Smooth muscle cell (in vitro differentiated cells): ENCODE results near the gene LIPH. TPM values are rescaled to one million over a fixed set of nuclear protein-coding genes. Genes with fewer than 3 reads are reported as not detected.
"Not testable (repeated sequence)": the region's sequence is repeated elsewhere in the genome, so short reads cannot be mapped to it uniquely, and the experiment has no call there.

ENCODE experiments used
- DNase-seq: peaks from one replicate; lab custom pipeline; 2025; ENCODE audit not compliant: unreplicated experiment; lab: John Stamatoyannopoulos, UW
- H2AFZ ChIP-seq: fragments of 200-600 bp; sonication (generic); 2 replicates; pipeline ENCODE4 v1.6.0; 2016; ENCODE audit warnings: antibody characterized with exemption, low read depth, mild to moderate bottlenecking
- H3F3A ChIP-seq: fragments of 200-600 bp; sonication (generic); 2 replicates; pipeline ENCODE4 v1.6.0; 2017; ENCODE audit warnings: antibody characterized with exemption, low read depth
- H3K27ac ChIP-seq: fragments of 200-600 bp; sonication (generic); 2 replicates; pipeline ENCODE4 v1.5.1; 2016; ENCODE audit warnings: low read depth, mild to moderate bottlenecking
- H3K27me3 ChIP-seq: fragments of 200-600 bp; sonication (generic); 2 replicates; pipeline ENCODE4 v1.6.1; 2016; ENCODE audit warnings: low read depth, mild to moderate bottlenecking
- H3K36me3 ChIP-seq: fragments of 200-600 bp; sonication (generic); 2 replicates; pipeline ENCODE4 v1.5.1; 2016; ENCODE audit warnings: low read depth
- H3K4me1 ChIP-seq: fragments of 200-600 bp; sonication (generic); 2 replicates; pipeline ENCODE4 v1.5.1; 2016; ENCODE audit warnings: low read depth
- H3K4me2 ChIP-seq: fragments of 200-600 bp; sonication (generic); 2 replicates; pipeline ENCODE4 v1.6.0; 2016; ENCODE audit warnings: mild to moderate bottlenecking
- H3K4me3 ChIP-seq: fragments of 200-600 bp; sonication (generic); 2 replicates; pipeline ENCODE4 v1.5.1; 2016; ENCODE audit warnings: mild to moderate bottlenecking
- H3K79me2 ChIP-seq: fragments of 200-600 bp; sonication (generic); 2 replicates; pipeline ENCODE4 v1.6.0; 2016; ENCODE audit warnings: low read depth, mild to moderate bottlenecking
- H3K9ac ChIP-seq: fragments of 200-600 bp; sonication (generic); 2 replicates; pipeline ENCODE4 v1.6.0; 2016; ENCODE audit warnings: low read depth
- H3K9me3 ChIP-seq: fragments of 200-600 bp; sonication (generic); replicated peaks from 2 replicates; pipeline ENCODE4 v1.5.1; 2016; ENCODE audit warnings: low read depth
- H4K20me1 ChIP-seq: fragments of 200-600 bp; sonication (generic); 2 replicates; pipeline ENCODE4 v1.6.0; 2016; ENCODE audit warnings: low read depth
- WGBS: methylation state at CpG from one replicate; pipeline ENCODE4 v1.1.7; 2016; ENCODE audit warnings: low lambda C conversion rate; 5-methylcytosine and 5-hydroxymethylcytosine counted together
- polyA plus RNA-seq: library from polyadenylated mRNA; unstranded; fragments of >200 nt; fragmentation: Nextera tagmentation; extraction: Ambion mirVana; gene quantifications from 2 replicates; pipeline ENCODE4 v1.2.1, GENCODE V29; 2016
- total RNA-seq: library from RNA; depleted of rRNA; stranded (reverse); fragments of >200 nt; gene quantifications from 2 replicates; pipeline ENCODE4 v1.2.3, GENCODE V29; 2014
- TF ChIP-seq, protein P1 (sequence below): fragments of 200-600 bp; sonication (generic); IDR thresholded peaks from 2 replicates; pipeline ENCODE4 v1.5.1; 2017; ENCODE audit warnings: borderline replicate concordance, mild to moderate bottlenecking, antibody characterized with exemption; ENCODE audit not compliant: insufficient read depth, poor library complexity, severe bottlenecking

The LIPH gene
- total and polyA plus RNA-seq, 2 experiments from 2014 or later, result 0.03 to 0.04 TPM

GRCh38 chr3:185559706-185560090 lies 7.3 kb upstream of the LIPH start:
- Histone ChIP-seq H3F3A (no peaks in the 10 kb centered on the region), H3K27me3 (no peaks in the 10 kb centered on the region), H3K4me1 (no peaks in the 10 kb centered on the region), H3K9ac (no peak overlapping the region), H3K4me3 (no peak overlapping the region), H3K36me3 (no peaks in the 10 kb centered on the region), H2AFZ (no peak overlapping the region), H3K27ac (no peak overlapping the region), H4K20me1 (no peaks in the 10 kb centered on the region), H3K9me3 (no peaks in the 10 kb centered on the region), H3K4me2 (no peak overlapping the region), H3K79me2 (no peaks in the 10 kb centered on the region)
- TF ChIP-seq, protein P1, sequence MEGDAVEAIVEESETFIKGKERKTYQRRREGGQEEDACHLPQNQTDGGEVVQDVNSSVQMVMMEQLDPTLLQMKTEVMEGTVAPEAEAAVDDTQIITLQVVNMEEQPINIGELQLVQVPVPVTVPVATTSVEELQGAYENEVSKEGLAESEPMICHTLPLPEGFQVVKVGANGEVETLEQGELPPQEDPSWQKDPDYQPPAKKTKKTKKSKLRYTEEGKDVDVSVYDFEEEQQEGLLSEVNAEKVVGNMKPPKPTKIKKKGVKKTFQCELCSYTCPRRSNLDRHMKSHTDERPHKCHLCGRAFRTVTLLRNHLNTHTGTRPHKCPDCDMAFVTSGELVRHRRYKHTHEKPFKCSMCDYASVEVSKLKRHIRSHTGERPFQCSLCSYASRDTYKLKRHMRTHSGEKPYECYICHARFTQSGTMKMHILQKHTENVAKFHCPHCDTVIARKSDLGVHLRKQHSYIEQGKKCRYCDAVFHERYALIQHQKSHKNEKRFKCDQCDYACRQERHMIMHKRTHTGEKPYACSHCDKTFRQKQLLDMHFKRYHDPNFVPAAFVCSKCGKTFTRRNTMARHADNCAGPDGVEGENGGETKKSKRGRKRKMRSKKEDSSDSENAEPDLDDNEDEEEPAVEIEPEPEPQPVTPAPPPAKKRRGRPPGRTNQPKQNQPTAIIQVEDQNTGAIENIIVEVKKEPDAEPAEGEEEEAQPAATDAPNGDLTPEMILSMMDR, result no peak
- WGBS, result 84% methylated on average over 12 of the region's 12 CpGs
- no peak for DNase-seq

DNA sequence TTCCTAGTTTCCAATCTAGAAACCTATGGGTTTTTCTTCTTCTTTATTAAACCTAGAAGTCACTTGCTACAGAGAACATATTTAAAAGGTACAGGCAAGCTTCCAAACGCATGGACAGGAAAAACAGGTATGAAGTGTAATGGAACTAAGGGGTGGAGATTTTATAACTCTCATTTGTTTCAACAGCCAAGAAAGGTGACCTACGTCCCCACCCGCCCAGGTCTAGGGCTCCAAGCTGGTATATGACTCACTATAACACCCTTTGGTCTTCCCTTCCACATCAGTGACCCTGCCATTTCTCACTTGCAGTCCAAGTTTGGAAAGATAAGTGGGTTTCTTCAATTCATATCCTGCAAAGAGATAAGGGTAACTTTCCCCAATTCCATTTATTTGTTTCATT lies 6.0 kb upstream of the LIPH start:
- TF ChIP-seq, protein P1, result no peak
- Histone ChIP-seq H3K36me3 (no peaks in the 10 kb centered on the region), H3K4me1 (no peaks in the 10 kb centered on the region), H3K27ac (peak overlapping the region; percentile 86), H3K79me2 (no peaks in the 10 kb centered on the region), H3K27me3 (no peaks in the 10 kb centered on the region), H2AFZ (no peak overlapping the region), H3K9me3 (no peaks in the 10 kb centered on the region), H3K4me2 (peak overlapping the region; percentile 38), H3K9ac (peak overlapping the region; percentile 33), H4K20me1 (no peaks in the 10 kb centered on the region), H3F3A (no peaks in the 10 kb centered on the region), H3K4me3 (peak overlapping the region; percentile 23)
- 74% methylated on average over 3 of the region's 3 CpGs for WGBS
- no peak for DNase-seq

- not testable (repeated sequence) for H3K4me1 ChIP-seq, H3K36me3 ChIP-seq, DNase-seq, H3K9ac ChIP-seq, H3K4me3 ChIP-seq, H3K4me2 ChIP-seq, H3K79me2 ChIP-seq, H4K20me1 ChIP-seq, H3K27me3 ChIP-seq, H3K9me3 ChIP-seq, H2AFZ ChIP-seq, H3F3A ChIP-seq, H3K27ac ChIP-seq
- WGBS, result 89% methylated on average over 6 of the region's 6 CpGs
Measured at GRCh38 chr3:185556640-185557039, 4.3 kb upstream of the LIPH start.

GRCh38 chr3:185555860-185556347 lies 3.5 kb upstream of the LIPH start:
- Histone ChIP-seq H3F3A (no peaks in the 10 kb centered on the region), H3K27ac (no peak overlapping the region), H3K27me3 (no peaks in the 10 kb centered on the region), H3K4me2 (no peak overlapping the region), H3K4me3 (no peak overlapping the region), H4K20me1 (no peaks in the 10 kb centered on the region), H3K4me1 (no peaks in the 10 kb centered on the region), H3K36me3 (no peaks in the 10 kb centered on the region), H3K79me2 (no peaks in the 10 kb centered on the region), H3K9ac (no peak overlapping the region), H2AFZ (no peak overlapping the region), H3K9me3 (no peaks in the 10 kb centered on the region)
- no peak for DNase-seq
- TF ChIP-seq, protein P1, result no peak
- WGBS, result 83% methylated on average over 1 of the region's 1 CpG
